Vagina (tissue), 2 donors: ENCODE results near the gene MYO3B. TPM values are rescaled to one million over a fixed set of nuclear protein-coding genes. Genes with fewer than 3 reads are reported as not detected.

Source experiments
- DNase-seq, 2 donors: peaks; one replicate each; pipeline ENCODE4 v3.0.0-alpha.2; 2017; ENCODE audit errors: extremely low spot score in 2 of 2
- H3K27ac ChIP-seq: fragments of 200-600 bp; sonication (generic); one replicate; pipeline ENCODE4 v1.5.1; 2019
- H3K27me3 ChIP-seq: fragments of 200-600 bp; sonication (generic); one replicate; pipeline ENCODE4 v1.5.1; 2019
- H3K36me3 ChIP-seq, 2 donors: fragments of 200-600 bp; sonication (generic); one replicate each; pipeline ENCODE4 v1.5.1; 2017 to 2019
- H3K4me1 ChIP-seq: fragments of 200-600 bp; sonication (generic); one replicate; pipeline ENCODE4 v1.5.1; 2019
- H3K4me3 ChIP-seq, 2 donors: fragments of 200-600 bp; sonication (generic); 1 replicate in 1 of 2; 2 replicates in 1 of 2; pipeline ENCODE4 v1.5.1; 2016 to 2019
- H3K9me3 ChIP-seq: fragments of 200-600 bp; sonication (generic); one replicate; pipeline ENCODE4 v1.5.1; 2019
- CTCF ChIP-seq, 3 experiments: fragments of 450-650 bp in 2 of 3; fragments of 200-600 bp in 1 of 3; sonication (generic) in 1 of 3; IDR thresholded peaks; one replicate each; pipeline ENCODE4 v1.5.1; 2017 to 2019; ENCODE audit warnings: antibody characterized with exemption in 3 of 3, mild to moderate bottlenecking in 2 of 3, moderate library complexity in 2 of 3
- POLR2A ChIP-seq, 2 donors: fragments of 450-650 bp; IDR thresholded peaks; one replicate each; pipeline ENCODE4 v1.6.1; 2017; ENCODE audit warnings: antibody characterized with exemption in 2 of 2, mild to moderate bottlenecking in 2 of 2, moderate library complexity in 2 of 2
- POLR2AphosphoS5 ChIP-seq, 2 donors: sonication (generic); formaldehyde crosslinking; IDR thresholded peaks; one replicate each; pipeline ENCODE4 v1.9.0; 2017; ENCODE audit warnings: antibody characterized with exemption in 2 of 2, mild to moderate bottlenecking in 2 of 2, low read depth in 1 of 2; ENCODE audit not compliant: insufficient read depth in 1 of 2
- intact Hi-C: fragments of 100-400 bp; cut with DNase I; formaldehyde crosslinking; loops from one replicate; pipeline ENCODE4 v1.15.1; 2023
- total RNA-seq: library from RNA; depleted of rRNA; stranded (reverse); fragments of >200 nt; gene quantifications from one replicate; pipeline ENCODE4 v1.2.3, GENCODE V29; 2016

Gene MYO3B
- total RNA-seq, 1 donor from 2014 or later = 0.49 TPM

- TF ChIP-seq CTCF (IDR thresholded peaks at IDR 0.05) = no peak
- no peak for TF ChIP-seq POLR2AphosphoS5 (IDR thresholded peaks at IDR 0.05; ENCODE audit: insufficient read depth in 1 of 2, low read depth in 1 of 2)
- TF ChIP-seq POLR2A (IDR thresholded peaks at IDR 0.05) = no peak
- no peak for DNase-seq
- no peaks in the 10 kb centered on the region for H3K36me3 ChIP-seq
- no peak overlapping the region for H3K4me3 ChIP-seq
- no peak overlapping the region for H3K27ac ChIP-seq
- H3K4me1 ChIP-seq = no peaks in the 10 kb centered on the region
- intact Hi-C loops = no loop called here
- no peaks in the 10 kb centered on the region for H3K9me3 ChIP-seq
- H3K27me3 ChIP-seq = no peaks in the 10 kb centered on the region
These were observed 70.8 kb downstream of the MYO3B start for GRCh38 chr2:170248574-170249393.

GRCh38 chr2:170249761-170250160 lies 71.8 kb downstream of the MYO3B start:
- no peaks in the 10 kb centered on the region for H3K36me3 ChIP-seq
- no peak for DNase-seq
- TF ChIP-seq POLR2A (IDR thresholded peaks at IDR 0.05) = no peak
- TF ChIP-seq CTCF (IDR thresholded peaks at IDR 0.05) = no peak
- no peak for TF ChIP-seq POLR2AphosphoS5 (IDR thresholded peaks at IDR 0.05; ENCODE audit: insufficient read depth in 1 of 2, low read depth in 1 of 2)
- no peaks in the 10 kb centered on the region for H3K27me3 ChIP-seq
- intact Hi-C loops = no loop called here
- H3K9me3 ChIP-seq = no peaks in the 10 kb centered on the region
- no peak overlapping the region for H3K4me3 ChIP-seq
- no peaks in the 10 kb centered on the region for H3K4me1 ChIP-seq
- no peak overlapping the region for H3K27ac ChIP-seq

- Histone ChIP-seq H3K4me3 (no peak overlapping the region), H3K9me3 (no peaks in the 10 kb centered on the region), H3K27ac (no peak overlapping the region), H3K27me3 (no peaks in the 10 kb centered on the region), H3K36me3 (no peaks in the 10 kb centered on the region), H3K4me1 (no peaks in the 10 kb centered on the region)
- no peak for TF ChIP-seq CTCF (IDR thresholded peaks at IDR 0.05)
- TF ChIP-seq POLR2AphosphoS5 (IDR thresholded peaks at IDR 0.05; ENCODE audit: insufficient read depth in 1 of 2, low read depth in 1 of 2) = no peak
- no peak for DNase-seq
- intact Hi-C loops = no loop called here
These were observed 72.6 kb downstream of the MYO3B start for GRCh38 chr2:170250584-170250983.

- no peak for DNase-seq
- H3K4me3 ChIP-seq = no peak overlapping the region
- TF ChIP-seq POLR2A (IDR thresholded peaks at IDR 0.05) (no peak), CTCF (IDR thresholded peaks at IDR 0.05) (no peak), POLR2AphosphoS5 (IDR thresholded peaks at IDR 0.05; ENCODE audit: insufficient read depth in 1 of 2, low read depth in 1 of 2) (no peak)
- no peaks in the 10 kb centered on the region for H3K36me3 ChIP-seq
- no peaks in the 10 kb centered on the region for H3K4me1 ChIP-seq
- intact Hi-C loops = no loop called here
- no peaks in the 10 kb centered on the region for H3K9me3 ChIP-seq
- H3K27ac ChIP-seq = no peak overlapping the region
- no peaks in the 10 kb centered on the region for H3K27me3 ChIP-seq
These were observed 74.5 kb downstream of the MYO3B start for GRCh38 chr2:170252414-170252813.

GRCh38 chr2:170253721-170254230 lies 75.8 kb downstream of the MYO3B start:
- DNase-seq = no peak
- Histone ChIP-seq H3K4me3 (no peak overlapping the region), H3K4me1 (no peaks in the 10 kb centered on the region), H3K27ac (no peak overlapping the region), H3K27me3 (no peaks in the 10 kb centered on the region), H3K9me3 (no peaks in the 10 kb centered on the region), H3K36me3 (no peaks in the 10 kb centered on the region)
- intact Hi-C loops = no loop called here
- TF ChIP-seq POLR2AphosphoS5 (IDR thresholded peaks at IDR 0.05; ENCODE audit: insufficient read depth in 1 of 2, low read depth in 1 of 2) = no peak
- TF ChIP-seq POLR2A (IDR thresholded peaks at IDR 0.05) = no peak
- TF ChIP-seq CTCF (IDR thresholded peaks at IDR 0.05) = no peak
